B cell (primary cell): Measurements from ENCODE around the gene ITPR2. TPM values are rescaled to one million over a fixed set of nuclear protein-coding genes. Genes with fewer than 3 reads are reported as not detected.
A peak's percentile ranks its signal among the peaks of the same experiment; 100 is the strongest.

Experiments
- ATAC-seq: fragments of 200-7000 bp; cut with Tn5 transposase; one replicate; pipeline ENCODE4 v1.10.0; 2021; ENCODE audit warnings: low read depth, mild to moderate bottlenecking, moderate number of reproducible peaks, moderate library complexity
- CTCF ChIA-PET: fragments of 350-600 bp; sonication (Branson Sonifier 250); formaldehyde crosslinking; loops from one replicate; lab custom pipeline; 2021; ENCODE audit warnings: antibody characterized with exemption, inconsistent platforms; lab: Charles Lee
- POLR2A ChIA-PET: fragments of 350-600 bp; sonication (Branson Sonifier 250); formaldehyde crosslinking; loops from one replicate; lab custom pipeline; 2021; ENCODE audit warnings: antibody characterized with exemption; lab: Charles Lee
- DNase-seq: peaks from one replicate; pipeline ENCODE4 v3.0.0; 2013
- H2AFZ ChIP-seq: 2 replicates; pipeline ENCODE4 v1.6.1; 2012; ENCODE audit warnings: mild to moderate bottlenecking, low read depth, low read length; ENCODE audit not compliant: insufficient read depth, poor library complexity, severe bottlenecking
- H3K27ac ChIP-seq, 2 donors: 1 replicate in 1 of 2; 2 replicates in 1 of 2; pipeline ENCODE4 v1.5.1; 2012 to 2013; ENCODE audit warnings: low read length in 2 of 2, mild to moderate bottlenecking in 2 of 2, moderate library complexity in 1 of 2
- H3K27me3 ChIP-seq, 4 experiments: fragments of 200-600 bp in 1 of 4; sonication (generic) in 1 of 4; replicated peaks in 1 of 4; 1 replicate in 2 of 4; 2 replicates in 2 of 4; pipeline versions ENCODE4 v1.6.1 to v1.7.0; 2013 to 2016; ENCODE audit warnings: low read length in 3 of 4, mild to moderate bottlenecking in 2 of 4, mixed read lengths in 1 of 4, moderate library complexity in 1 of 4; ENCODE audit not compliant: insufficient read depth in 4 of 4, control insufficient read depth in 3 of 4; ENCODE audit errors: control extremely low read depth in 1 of 4
- H3K36me3 ChIP-seq, 2 experiments: replicated peaks in 1 of 2; 1 replicate in 1 of 2; 2 replicates in 1 of 2; pipeline versions ENCODE4 v1.6.1 to v1.7.1; 2013; ENCODE audit warnings: low read length in 1 of 2; ENCODE audit not compliant: insufficient read depth in 2 of 2, control insufficient read depth in 1 of 2; ENCODE audit errors: control extremely low read depth in 1 of 2, extremely low read depth in 1 of 2
- H3K4me1 ChIP-seq, 2 donors: fragments of 200-600 bp in 1 of 2; sonication (generic) in 1 of 2; 1 replicate in 1 of 2; 2 replicates in 1 of 2; pipeline versions ENCODE4 v1.5.1 to v1.6.1; 2013 to 2017; ENCODE audit warnings: low read length in 2 of 2; ENCODE audit not compliant: control insufficient read depth in 2 of 2, insufficient read depth in 2 of 2
- H3K4me2 ChIP-seq: replicated peaks from 2 replicates; pipeline ENCODE3; 2012; ENCODE audit warnings: mild to moderate bottlenecking, low read depth, low read length; ENCODE audit not compliant: poor library complexity, severe bottlenecking
- H3K4me3 ChIP-seq, 5 experiments: fragments of 200-600 bp in 1 of 5; sonication (generic) in 1 of 5; 1 replicate in 3 of 5; 2 replicates in 2 of 5; pipeline versions ENCODE4 v1.5.1 to v1.7.0; 2011 to 2016; ENCODE audit warnings: low read length in 4 of 5, mild to moderate bottlenecking in 4 of 5, low read depth in 2 of 5, control low read depth in 1 of 5, moderate library complexity in 1 of 5; ENCODE audit not compliant: insufficient read depth in 1 of 5; ENCODE audit errors: control extremely low read depth in 1 of 5, extremely low read depth in 1 of 5
- H3K79me2 ChIP-seq: fragments of 200-600 bp; sonication (generic); one replicate; pipeline ENCODE4 v1.6.0; 2016; ENCODE audit warnings: low read length; ENCODE audit not compliant: control insufficient read depth, insufficient read depth
- H3K9ac ChIP-seq: fragments of 200-600 bp; sonication (generic); 2 replicates; pipeline ENCODE4 v1.6.1; 2017; ENCODE audit warnings: mild to moderate bottlenecking, low read length, moderate library complexity
- H3K9me3 ChIP-seq, 3 donors: one replicate each; pipeline versions ENCODE4 v1.6.1 to v1.7.1; 2013; ENCODE audit warnings: low read length in 2 of 3; ENCODE audit not compliant: control insufficient read depth in 2 of 3, insufficient read depth in 1 of 3; ENCODE audit errors: control extremely low read depth in 1 of 3
- H4K20me1 ChIP-seq: 2 replicates; pipeline ENCODE4 v1.6.0; 2012; ENCODE audit warnings: mild to moderate bottlenecking, low read length; ENCODE audit not compliant: insufficient read depth, control insufficient read depth, poor library complexity, severe bottlenecking
- H3K27ac Mint-ChIP-seq: one replicate; pipeline ENCODE4 v1.8.0; 2021; ENCODE audit warnings: mixed read lengths
- H3K27me3 Mint-ChIP-seq: one replicate; pipeline ENCODE4 v1.8.0; 2021; ENCODE audit warnings: mixed read lengths
- H3K4me1 Mint-ChIP-seq: one replicate; pipeline ENCODE4 v1.8.0; 2021; ENCODE audit warnings: mixed read lengths
- H3K4me3 Mint-ChIP-seq: one replicate; pipeline ENCODE4 v1.8.0; 2021; ENCODE audit warnings: mixed read lengths
- H3K9me3 Mint-ChIP-seq: one replicate; pipeline ENCODE4 v1.8.0; 2022; ENCODE audit warnings: mixed read lengths; ENCODE audit not compliant: insufficient read depth
- EZH2 ChIP-seq: IDR thresholded peaks from 2 replicates; pipeline ENCODE4 v1.6.1; 2012; ENCODE audit warnings: borderline replicate concordance, low read depth, mild to moderate bottlenecking, moderate library complexity, low read length; ENCODE audit not compliant: insufficient read depth, poor library complexity, severe bottlenecking
- WGBS: methylation state at CpG from one replicate; pipeline ENCODE4 v1.1.5; 2013; ENCODE audit warnings: missing lambda C conversion rate; ENCODE audit not compliant: insufficient coverage; 5-methylcytosine and 5-hydroxymethylcytosine counted together
- intact Hi-C: fragments of 100-400 bp; cut with micrococcal nuclease; formaldehyde crosslinking; loops from one replicate; pipeline ENCODE4 v1.10.0; 2022
- polyA plus RNA-seq: library from polyadenylated mRNA; depleted of rRNA; stranded (reverse); fragments of >200 nt; gene quantifications from 2 replicates; pipeline ENCODE4 v1.2.3, GENCODE V29; 2012
- total RNA-seq, 2 donors: library from RNA; stranded (reverse); fragments of 120-200 nt in 1 of 2; gene quantifications; 1 replicate in 1 of 2; 2 replicates in 1 of 2; pipeline versions ENCODE4 v1.2.3 to v1.2.4, GENCODE V29; 2013 to 2022
- TF ChIP-seq, protein P1 (sequence below): fragments of 200-600 bp; IDR thresholded peaks from one replicate; pipeline ENCODE4 v1.8.0; 2022; ENCODE audit warnings: antibody characterized with exemption, mild to moderate bottlenecking

Gene ITPR2
- total and polyA plus RNA-seq, 2 donors (not counting 1 experiment from before 2014, with no cell fraction given): 4.3 to 113 TPM

DNA sequence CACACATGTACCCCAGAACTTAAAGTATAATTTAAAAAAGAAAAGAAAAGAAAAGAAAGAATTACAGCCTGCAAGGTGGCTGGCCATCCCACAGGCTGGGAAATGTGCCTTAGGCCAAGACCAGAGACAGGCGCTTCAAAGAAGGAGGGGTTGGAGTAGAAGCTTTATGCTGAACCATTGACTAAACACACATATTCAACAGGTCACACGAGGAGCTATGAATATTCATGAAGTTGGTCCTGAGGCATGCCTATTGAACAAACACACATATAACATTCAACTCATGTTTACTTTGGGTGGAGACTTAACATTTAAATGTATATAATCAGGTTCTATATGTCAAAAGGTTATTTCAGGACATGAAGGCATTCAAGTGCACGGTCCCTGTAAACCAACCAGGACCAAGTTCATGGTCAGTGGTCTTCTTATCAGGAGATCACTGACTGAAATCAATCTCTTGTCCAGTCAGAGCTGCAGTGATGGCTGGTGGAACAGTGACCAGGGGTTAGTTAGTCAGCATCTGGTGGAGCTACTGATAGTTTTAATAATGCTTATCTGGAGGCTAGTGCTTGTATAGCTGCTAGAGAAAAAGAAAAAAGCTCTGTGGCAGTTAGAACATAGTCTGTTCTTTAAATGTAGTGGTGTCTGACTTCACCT is 35.6 kb upstream of the ITPR2 start:
- CTCF ChIA-PET: interaction anchor here (4.4 kb wide), 1 partner anchor 17 kb away, joined by 19 read pairs; no protein-coding TSS in a partner anchor
- H3K27ac Mint-ChIP-seq: no peak overlapping the region
- Histone ChIP-seq H3K9me3 (no peaks in the 10 kb centered on the region), H3K27me3 (no peaks in the 10 kb centered on the region), H2AFZ (no peak overlapping the region), H3K9ac (no peak overlapping the region), H3K27ac (no peak overlapping the region), H3K4me3 (no peak overlapping the region), H3K4me1 (no peaks in the 10 kb centered on the region), H4K20me1 (no peaks in the 10 kb centered on the region), H3K36me3 (no peaks in the 10 kb centered on the region), H3K79me2 (no peaks in the 10 kb centered on the region), H3K4me2 (no peak overlapping the region)
- no peak overlapping the region for H3K4me3 Mint-ChIP-seq
- ATAC-seq (no peak), DNase-seq (no peak)
- intact Hi-C loops: no loop called here
- H3K4me1 Mint-ChIP-seq: peaks cover 8% of the 10 kb centered on the region
- TF ChIP-seq EZH2: no peak
- H3K27me3 Mint-ChIP-seq: no peaks in the 10 kb centered on the region
- 90% methylated on average over 1 of the region's 3 CpGs for WGBS
- POLR2A ChIA-PET: no interaction called here
- H3K9me3 Mint-ChIP-seq: no peaks in the 10 kb centered on the region

DNA sequence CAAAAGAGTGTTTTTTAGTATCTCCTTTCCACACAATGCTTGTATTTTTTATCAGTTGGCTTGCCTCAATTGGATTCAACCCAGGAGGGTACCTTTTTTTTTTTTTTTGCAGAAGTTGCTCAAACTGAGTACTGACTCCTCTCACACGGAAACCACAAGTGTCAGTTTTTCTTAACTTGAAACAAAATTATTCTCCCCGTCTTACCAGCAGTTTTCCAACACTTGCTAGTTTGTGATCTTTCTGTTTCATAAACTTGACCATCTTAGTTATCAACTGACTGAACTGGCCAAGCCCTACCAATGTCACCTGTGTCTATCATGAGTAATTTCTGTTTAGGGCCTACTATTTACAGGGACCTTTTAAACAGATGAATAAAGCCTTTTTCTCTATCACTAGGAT is 34.1 kb upstream of the ITPR2 start:
- DNase-seq (no peak), ATAC-seq (no peak)
- no CpG with 5 or more reads among the region's 2 CpGs for WGBS
- H3K9ac ChIP-seq: no peak overlapping the region
- H3K27ac ChIP-seq: no peak overlapping the region
- no peak overlapping the region for H3K4me3 ChIP-seq
- Mint-ChIP-seq H3K27ac (no peak overlapping the region), H3K4me1 (peaks cover 8% of the 10 kb centered on the region), H3K9me3 (no peaks in the 10 kb centered on the region), H3K4me3 (no peak overlapping the region), H3K27me3 (no peaks in the 10 kb centered on the region)
- no peaks in the 10 kb centered on the region for H4K20me1 ChIP-seq
- peaks cover 0 to under 1% (median 0%) of the 10 kb centered on the region in 3 donors for H3K9me3 ChIP-seq
- intact Hi-C loops: no loop called here
- CTCF ChIA-PET: interaction anchor here (0.7 to 1.4 kb wide), 6 partner anchors 13 to 672 kb away, joined by 3 to 5 read pairs (median 4); no protein-coding TSS in a partner anchor
- H3K4me1 ChIP-seq: no peaks in the 10 kb centered on the region
- no peaks in the 10 kb centered on the region for H3K27me3 ChIP-seq
- no peaks in the 10 kb centered on the region for H3K79me2 ChIP-seq
- POLR2A ChIA-PET: no interaction called here
- peak overlapping the region; percentile 40 for H2AFZ ChIP-seq
- H3K4me2 ChIP-seq: no peak overlapping the region
- no peaks in the 10 kb centered on the region for H3K36me3 ChIP-seq
- no peak for TF ChIP-seq EZH2
- TF ChIP-seq, protein P1, sequence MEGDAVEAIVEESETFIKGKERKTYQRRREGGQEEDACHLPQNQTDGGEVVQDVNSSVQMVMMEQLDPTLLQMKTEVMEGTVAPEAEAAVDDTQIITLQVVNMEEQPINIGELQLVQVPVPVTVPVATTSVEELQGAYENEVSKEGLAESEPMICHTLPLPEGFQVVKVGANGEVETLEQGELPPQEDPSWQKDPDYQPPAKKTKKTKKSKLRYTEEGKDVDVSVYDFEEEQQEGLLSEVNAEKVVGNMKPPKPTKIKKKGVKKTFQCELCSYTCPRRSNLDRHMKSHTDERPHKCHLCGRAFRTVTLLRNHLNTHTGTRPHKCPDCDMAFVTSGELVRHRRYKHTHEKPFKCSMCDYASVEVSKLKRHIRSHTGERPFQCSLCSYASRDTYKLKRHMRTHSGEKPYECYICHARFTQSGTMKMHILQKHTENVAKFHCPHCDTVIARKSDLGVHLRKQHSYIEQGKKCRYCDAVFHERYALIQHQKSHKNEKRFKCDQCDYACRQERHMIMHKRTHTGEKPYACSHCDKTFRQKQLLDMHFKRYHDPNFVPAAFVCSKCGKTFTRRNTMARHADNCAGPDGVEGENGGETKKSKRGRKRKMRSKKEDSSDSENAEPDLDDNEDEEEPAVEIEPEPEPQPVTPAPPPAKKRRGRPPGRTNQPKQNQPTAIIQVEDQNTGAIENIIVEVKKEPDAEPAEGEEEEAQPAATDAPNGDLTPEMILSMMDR: no peak
